Neural progenitor cell (in vitro differentiated cells): ENCODE measurements around the gene BTG3.

Source experiments
- EZH2 ChIP-seq: fragments of 200-600 bp; sonication (generic); IDR thresholded peaks from 2 replicates; pipeline ENCODE4 v1.6.1; 2017; ENCODE audit warnings: antibody characterized with exemption, mild to moderate bottlenecking, moderate library complexity
- EZH2phosphoT487 ChIP-seq: fragments of 200-600 bp; sonication (generic); IDR thresholded peaks from 2 replicates; pipeline ENCODE4 v1.6.1; 2017; ENCODE audit warnings: antibody characterized with exemption
- TF ChIP-seq, protein P1 (sequence below): fragments of 200-600 bp; sonication (generic); IDR thresholded peaks from 2 replicates; pipeline ENCODE4 v1.5.1; 2017; ENCODE audit warnings: antibody characterized with exemption, mild to moderate bottlenecking

DNA sequence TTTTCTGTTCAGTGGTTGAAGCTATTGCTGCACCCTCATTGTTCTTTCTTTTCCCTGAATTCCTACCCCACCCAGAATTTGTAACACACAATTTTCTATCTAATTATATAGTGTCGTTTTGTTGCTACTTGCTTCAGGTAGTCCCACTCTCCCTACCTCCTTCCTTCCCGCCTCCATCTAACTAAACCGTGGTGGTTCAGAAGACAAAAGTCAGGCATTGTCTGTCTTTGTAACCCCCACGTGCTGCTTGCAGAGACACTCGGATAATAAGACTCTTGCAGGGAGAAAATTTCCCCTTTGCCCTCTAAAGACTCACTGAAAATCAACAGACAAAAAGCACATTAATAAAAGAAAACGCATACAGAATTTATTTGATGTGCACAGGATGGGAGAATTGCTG, 46.2 kb upstream of the BTG3 start:
- TF ChIP-seq, protein P1, sequence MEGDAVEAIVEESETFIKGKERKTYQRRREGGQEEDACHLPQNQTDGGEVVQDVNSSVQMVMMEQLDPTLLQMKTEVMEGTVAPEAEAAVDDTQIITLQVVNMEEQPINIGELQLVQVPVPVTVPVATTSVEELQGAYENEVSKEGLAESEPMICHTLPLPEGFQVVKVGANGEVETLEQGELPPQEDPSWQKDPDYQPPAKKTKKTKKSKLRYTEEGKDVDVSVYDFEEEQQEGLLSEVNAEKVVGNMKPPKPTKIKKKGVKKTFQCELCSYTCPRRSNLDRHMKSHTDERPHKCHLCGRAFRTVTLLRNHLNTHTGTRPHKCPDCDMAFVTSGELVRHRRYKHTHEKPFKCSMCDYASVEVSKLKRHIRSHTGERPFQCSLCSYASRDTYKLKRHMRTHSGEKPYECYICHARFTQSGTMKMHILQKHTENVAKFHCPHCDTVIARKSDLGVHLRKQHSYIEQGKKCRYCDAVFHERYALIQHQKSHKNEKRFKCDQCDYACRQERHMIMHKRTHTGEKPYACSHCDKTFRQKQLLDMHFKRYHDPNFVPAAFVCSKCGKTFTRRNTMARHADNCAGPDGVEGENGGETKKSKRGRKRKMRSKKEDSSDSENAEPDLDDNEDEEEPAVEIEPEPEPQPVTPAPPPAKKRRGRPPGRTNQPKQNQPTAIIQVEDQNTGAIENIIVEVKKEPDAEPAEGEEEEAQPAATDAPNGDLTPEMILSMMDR: no peak
- TF ChIP-seq EZH2phosphoT487 (no peak), EZH2 (no peak)
